PC-9 (cell line): ENCODE results near the gene SULT1C4. TPM values are rescaled to one million over a fixed set of nuclear protein-coding genes. Genes with fewer than 3 reads are reported as not detected.

ENCODE experiments used
- BruUV-seq: library from RNA; stranded (reverse); fragments of 400-500 nt; replicated peaks from 2 replicates; lab custom pipeline; 2021; lab: Mats Ljungman, UMichigan
- CTCF ChIA-PET: fragments of 300-600 bp; sonication (Branson Sonifier 250); formaldehyde crosslinking; loops from one replicate; lab custom pipeline; 2022; ENCODE audit warnings: antibody characterized with exemption; lab: Charles Lee
- POLR2A ChIA-PET: fragments of 300-600 bp; sonication (Branson Sonifier 250); formaldehyde crosslinking; loops from one replicate; lab custom pipeline; 2022; ENCODE audit warnings: antibody characterized with exemption; ENCODE audit not compliant: unreplicated experiment; lab: Charles Lee
- DNase-seq, 2 experiments: peaks; one replicate each; pipeline versions ENCODE4 v3.0.0 to v3.0.0-alpha.2; 2015 to 2022; ENCODE audit warnings: mixed read lengths in 1 of 2
- H2AFZ ChIP-seq: fragments of 200-600 bp; sonication (generic); 2 replicates; pipeline ENCODE4 v1.8.1; 2017; ENCODE audit warnings: antibody characterized with exemption
- H3F3A ChIP-seq: fragments of 200-600 bp; sonication (generic); 2 replicates; pipeline ENCODE4 v1.8.1; 2017; ENCODE audit warnings: antibody characterized with exemption, mild to moderate bottlenecking, low read depth; ENCODE audit not compliant: insufficient read depth
- H3K27ac ChIP-seq: fragments of 200-600 bp; sonication (generic); 2 replicates; pipeline ENCODE4 v1.6.1; 2016; ENCODE audit warnings: mixed run types
- H3K27me3 ChIP-seq: fragments of 200-600 bp; sonication (generic); 2 replicates; pipeline ENCODE4 v1.6.1; 2016; ENCODE audit warnings: low read depth, mixed run types; ENCODE audit not compliant: insufficient read depth
- H3K36me3 ChIP-seq: fragments of 200-600 bp; sonication (generic); 2 replicates; pipeline ENCODE4 v1.6.1; 2016; ENCODE audit warnings: low read depth, mixed run types
- H3K4me1 ChIP-seq: fragments of 200-600 bp; sonication (generic); replicated peaks from 2 replicates; pipeline ENCODE4 v1.6.1; 2016; ENCODE audit warnings: mixed run types; ENCODE audit not compliant: insufficient read depth
- H3K4me2 ChIP-seq: fragments of 200-600 bp; sonication (generic); 2 replicates; pipeline ENCODE4 v1.6.1; 2017; ENCODE audit warnings: mixed run types
- H3K4me3 ChIP-seq: fragments of 200-600 bp; sonication (generic); 2 replicates; pipeline ENCODE4 v1.6.1; 2016; ENCODE audit warnings: mixed run types
- H3K79me2 ChIP-seq: fragments of 200-600 bp; sonication (generic); 2 replicates; pipeline ENCODE4 v1.6.1; 2017; ENCODE audit warnings: low read depth, mixed run types
- H3K9me2 ChIP-seq: fragments of 200-600 bp; sonication (generic); 2 replicates; pipeline ENCODE4 v1.8.1; 2017; ENCODE audit warnings: mild to moderate bottlenecking; ENCODE audit not compliant: insufficient read depth
- H3K9me3 ChIP-seq: fragments of 200-600 bp; sonication (generic); 2 replicates; pipeline ENCODE4 v1.8.1; 2016; ENCODE audit warnings: low read depth; ENCODE audit not compliant: insufficient read depth
- H4K20me1 ChIP-seq: fragments of 200-600 bp; sonication (generic); 2 replicates; pipeline ENCODE4 v1.8.1; 2017; ENCODE audit not compliant: insufficient read depth
- EZH2 ChIP-seq: fragments of 200-600 bp; sonication (generic); IDR thresholded peaks from 2 replicates; pipeline ENCODE4 v1.8.0; 2017; ENCODE audit warnings: antibody characterized with exemption, low read depth
- intact Hi-C: fragments of 100-400 bp; cut with micrococcal nuclease; formaldehyde crosslinking; loops from one replicate; pipeline ENCODE4 v1.10.0; 2022; ENCODE audit not compliant: unreplicated experiment
- total RNA-seq: library from RNA; stranded (reverse); gene quantifications from 2 replicates; pipeline ENCODE4 v1.2.3, GENCODE V29; 2021
- TF ChIP-seq, protein P1 (sequence below): fragments of 200-600 bp; sonication (generic); conservative IDR thresholded peaks from 2 replicates; pipeline ENCODE4 v1.6.1; 2017; ENCODE audit warnings: mixed run types, antibody characterized with exemption, mild to moderate bottlenecking, moderate library complexity

Gene SULT1C4
- total RNA-seq, 1 experiment from 2014 or later = not detected

DNA sequence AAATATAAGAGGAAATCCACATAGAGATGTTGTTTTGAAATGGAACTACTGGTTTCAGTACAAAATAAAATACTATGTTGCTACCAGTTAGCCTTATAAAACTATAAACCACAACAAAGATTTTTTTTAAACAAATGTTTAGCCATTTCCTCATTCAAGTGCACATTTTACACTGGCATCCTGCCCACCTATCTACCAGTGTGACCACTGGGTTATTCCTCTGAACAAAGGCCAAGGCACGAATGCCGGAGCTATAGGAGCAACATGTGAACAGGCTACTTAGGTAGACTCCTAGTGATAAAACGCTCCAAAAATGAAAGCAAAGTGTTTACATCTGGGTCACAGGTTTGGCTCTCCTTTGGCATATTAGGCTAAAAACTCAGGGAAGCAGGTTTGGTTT, 31.8 kb upstream of the SULT1C4 start:
- POLR2A ChIA-PET = no interaction called here

DNA sequence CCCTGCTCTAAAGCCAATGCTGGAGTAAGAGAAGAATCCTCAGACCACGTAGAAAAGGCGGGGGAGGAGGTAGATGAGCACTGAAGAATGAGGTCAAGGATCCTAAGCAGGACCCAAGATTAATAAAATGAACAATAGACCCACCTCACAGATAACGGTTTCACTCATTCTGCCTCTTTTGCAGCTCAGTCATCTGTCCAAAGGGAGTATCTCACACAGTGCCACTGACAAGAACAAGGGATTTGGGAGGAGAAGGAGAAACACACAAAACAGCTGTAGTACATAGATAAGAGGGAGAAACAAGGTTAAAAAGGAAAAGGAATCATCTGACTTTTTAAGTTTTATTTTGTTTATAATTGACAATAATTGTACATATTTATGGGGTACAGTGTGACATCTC, 30.9 kb upstream of the SULT1C4 start:
- no peaks in the 10 kb centered on the region for H3K27me3 ChIP-seq
- no peak for DNase-seq
- H4K20me1 ChIP-seq = no peaks in the 10 kb centered on the region
- CTCF ChIA-PET = interaction anchor here (0.9 kb wide), 1 partner anchor 290 kb away, joined by 3 read pairs; no protein-coding TSS in a partner anchor
- H3F3A ChIP-seq = no peaks in the 10 kb centered on the region
- H3K9me3 ChIP-seq = no peaks in the 10 kb centered on the region
- no peaks in the 10 kb centered on the region for H3K36me3 ChIP-seq
- no peak overlapping the region for H3K4me2 ChIP-seq
- no peak overlapping the region for H2AFZ ChIP-seq
- BruUV-seq = no TSS peak
- TF ChIP-seq EZH2 = no peak
- TF ChIP-seq, protein P1, sequence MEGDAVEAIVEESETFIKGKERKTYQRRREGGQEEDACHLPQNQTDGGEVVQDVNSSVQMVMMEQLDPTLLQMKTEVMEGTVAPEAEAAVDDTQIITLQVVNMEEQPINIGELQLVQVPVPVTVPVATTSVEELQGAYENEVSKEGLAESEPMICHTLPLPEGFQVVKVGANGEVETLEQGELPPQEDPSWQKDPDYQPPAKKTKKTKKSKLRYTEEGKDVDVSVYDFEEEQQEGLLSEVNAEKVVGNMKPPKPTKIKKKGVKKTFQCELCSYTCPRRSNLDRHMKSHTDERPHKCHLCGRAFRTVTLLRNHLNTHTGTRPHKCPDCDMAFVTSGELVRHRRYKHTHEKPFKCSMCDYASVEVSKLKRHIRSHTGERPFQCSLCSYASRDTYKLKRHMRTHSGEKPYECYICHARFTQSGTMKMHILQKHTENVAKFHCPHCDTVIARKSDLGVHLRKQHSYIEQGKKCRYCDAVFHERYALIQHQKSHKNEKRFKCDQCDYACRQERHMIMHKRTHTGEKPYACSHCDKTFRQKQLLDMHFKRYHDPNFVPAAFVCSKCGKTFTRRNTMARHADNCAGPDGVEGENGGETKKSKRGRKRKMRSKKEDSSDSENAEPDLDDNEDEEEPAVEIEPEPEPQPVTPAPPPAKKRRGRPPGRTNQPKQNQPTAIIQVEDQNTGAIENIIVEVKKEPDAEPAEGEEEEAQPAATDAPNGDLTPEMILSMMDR = no peak
- no peaks in the 10 kb centered on the region for H3K79me2 ChIP-seq
- no peak overlapping the region for H3K27ac ChIP-seq
- no peaks in the 10 kb centered on the region for H3K9me2 ChIP-seq
- no peak overlapping the region for H3K4me3 ChIP-seq
- no peaks in the 10 kb centered on the region for H3K4me1 ChIP-seq
- intact Hi-C loops = no loop called here
- POLR2A ChIA-PET = no interaction called here

More for the DNA sequence above, 31.8 kb upstream of the SULT1C4 start:
- Histone ChIP-seq H3K36me3 (no peaks in the 10 kb centered on the region), H3K4me3 (no peak overlapping the region), H3K4me1 (no peaks in the 10 kb centered on the region), H3K27ac (no peak overlapping the region), H3K79me2 (no peaks in the 10 kb centered on the region), H3K27me3 (no peaks in the 10 kb centered on the region), H3K9me2 (no peaks in the 10 kb centered on the region), H3K4me2 (no peak overlapping the region), H3K9me3 (no peaks in the 10 kb centered on the region), H4K20me1 (no peaks in the 10 kb centered on the region), H3F3A (no peaks in the 10 kb centered on the region), H2AFZ (no peak overlapping the region)
- CTCF ChIA-PET = interaction anchor here (0.9 kb wide), 1 partner anchor 291 kb away, joined by 3 read pairs; no protein-coding TSS in a partner anchor
- no peak for DNase-seq
- TF ChIP-seq EZH2 = no peak
- TF ChIP-seq, protein P1 = no peak
- no TSS peak for BruUV-seq
- intact Hi-C loops = no loop called here

DNA sequence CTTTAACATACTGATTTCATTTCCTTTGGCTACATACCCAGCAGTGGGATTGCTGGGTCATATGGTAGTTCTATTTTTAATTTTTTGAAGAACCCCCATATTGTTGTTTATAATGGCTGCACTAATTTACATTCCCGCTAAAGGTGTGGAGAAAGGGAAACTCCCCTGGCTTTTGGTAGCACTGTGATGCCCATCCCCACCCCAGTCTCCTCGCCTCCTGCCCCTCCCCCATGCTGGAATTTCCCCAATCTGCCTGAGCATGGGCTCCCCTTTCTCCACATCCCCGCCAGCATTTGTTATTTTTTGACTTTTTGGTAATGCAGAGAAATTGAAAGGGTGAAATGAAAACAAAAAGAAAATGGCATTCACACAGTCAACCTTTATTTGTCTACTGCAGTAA, 30.0 kb upstream of the SULT1C4 start:
- no peaks in the 10 kb centered on the region for H3K9me3 ChIP-seq
- H3K79me2 ChIP-seq = no peaks in the 10 kb centered on the region
- H3K4me3 ChIP-seq = no peak overlapping the region
- H4K20me1 ChIP-seq = no peaks in the 10 kb centered on the region
- no peak overlapping the region for H2AFZ ChIP-seq
- no peak for DNase-seq
- no TSS peak for BruUV-seq
- H3F3A ChIP-seq = no peaks in the 10 kb centered on the region
- intact Hi-C loops = no loop called here
- H3K9me2 ChIP-seq = no peaks in the 10 kb centered on the region
- no peaks in the 10 kb centered on the region for H3K4me1 ChIP-seq
- POLR2A ChIA-PET = no interaction called here
- H3K4me2 ChIP-seq = no peak overlapping the region
- no peaks in the 10 kb centered on the region for H3K27me3 ChIP-seq
- TF ChIP-seq EZH2 = no peak
- TF ChIP-seq, protein P1 = no peak
- no peak overlapping the region for H3K27ac ChIP-seq
- CTCF ChIA-PET = no interaction called here
- H3K36me3 ChIP-seq = no peaks in the 10 kb centered on the region
